PFSK-1 (cell line): ENCODE data around the gene NOXO1.

Experiments used
- FOXP2 ChIP-seq: optimal IDR thresholded peaks from 2 replicates; pipeline ENCODE3; 2011; ENCODE audit warnings: borderline replicate concordance, control low read depth, inconsistent platforms; ENCODE audit not compliant: insufficient read depth; ENCODE audit errors: extremely low read length, extremely low read depth
- POLR2AphosphoS5 ChIP-seq: IDR thresholded peaks from 2 replicates; pipeline ENCODE4 v1.6.1; 2012; ENCODE audit warnings: low read depth, mild to moderate bottlenecking, control low read depth, low read length, moderate library complexity
- SIN3A ChIP-seq: IDR thresholded peaks from 2 replicates; pipeline ENCODE4 v1.6.1; 2012; ENCODE audit warnings: mild to moderate bottlenecking, low read length, moderate library complexity, borderline replicate concordance; ENCODE audit not compliant: insufficient read depth
- TAF1 ChIP-seq: IDR thresholded peaks from 2 replicates; pipeline ENCODE4 v1.6.1; 2012; ENCODE audit warnings: low read length, control low read depth, borderline replicate concordance; ENCODE audit not compliant: insufficient read depth
- TF ChIP-seq, protein P1 (sequence below), 2 experiments: IDR thresholded peaks; 2 replicates each; pipeline versions ENCODE4 v1.6.1 to v1.8.0; 2011 to 2012; ENCODE audit warnings: low read depth in 2 of 2, low read length in 2 of 2, control low read depth in 1 of 2, inconsistent platforms in 1 of 2, mild to moderate bottlenecking in 1 of 2, moderate library complexity in 1 of 2; ENCODE audit not compliant: insufficient read depth in 1 of 2

The NOXO1 gene

DNA sequence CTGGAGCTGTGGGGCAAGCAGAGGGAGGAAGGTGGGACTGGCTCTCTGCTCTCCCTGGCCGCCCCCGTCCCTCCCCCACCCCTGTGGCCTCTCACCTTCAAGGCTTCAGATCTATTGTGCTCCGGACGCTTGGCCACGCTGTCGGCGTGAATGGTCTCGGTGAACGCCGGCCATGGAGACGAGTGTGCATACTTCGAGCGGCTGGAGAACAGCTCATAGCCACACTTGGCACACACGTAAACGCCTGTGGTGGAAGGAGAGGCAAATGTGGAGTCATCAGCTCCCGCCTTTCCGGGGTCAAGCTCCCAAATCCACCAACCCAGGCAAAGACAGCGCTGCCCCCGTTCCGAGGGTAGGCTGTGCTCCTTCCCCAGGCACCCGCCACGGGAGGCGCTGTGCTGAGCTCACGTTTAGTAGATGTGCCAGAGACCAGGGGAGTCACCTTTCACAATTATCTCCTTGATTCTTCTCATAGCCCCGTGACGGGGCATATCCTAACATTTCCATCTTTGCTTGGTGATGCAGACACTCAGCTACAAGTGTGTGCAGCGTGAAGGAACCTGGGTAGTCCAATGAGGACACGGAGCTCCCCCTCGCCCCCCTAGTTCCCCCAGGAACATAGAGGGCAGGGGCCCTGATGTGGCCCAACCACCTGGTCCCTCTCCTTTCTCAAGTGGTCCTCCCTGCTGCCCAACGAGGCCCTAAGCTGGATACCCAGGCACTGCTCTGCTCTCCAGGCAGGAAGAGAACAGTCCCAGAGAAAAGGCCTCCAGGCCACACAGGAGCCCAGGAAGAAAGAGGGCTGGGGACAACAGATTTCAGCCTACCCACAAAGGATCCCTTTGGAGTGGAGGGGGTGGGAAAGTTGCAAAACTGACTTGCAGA is 39.9 kb downstream of the NOXO1 start:
- no peak for TF ChIP-seq SIN3A
- TF ChIP-seq, protein P1, sequence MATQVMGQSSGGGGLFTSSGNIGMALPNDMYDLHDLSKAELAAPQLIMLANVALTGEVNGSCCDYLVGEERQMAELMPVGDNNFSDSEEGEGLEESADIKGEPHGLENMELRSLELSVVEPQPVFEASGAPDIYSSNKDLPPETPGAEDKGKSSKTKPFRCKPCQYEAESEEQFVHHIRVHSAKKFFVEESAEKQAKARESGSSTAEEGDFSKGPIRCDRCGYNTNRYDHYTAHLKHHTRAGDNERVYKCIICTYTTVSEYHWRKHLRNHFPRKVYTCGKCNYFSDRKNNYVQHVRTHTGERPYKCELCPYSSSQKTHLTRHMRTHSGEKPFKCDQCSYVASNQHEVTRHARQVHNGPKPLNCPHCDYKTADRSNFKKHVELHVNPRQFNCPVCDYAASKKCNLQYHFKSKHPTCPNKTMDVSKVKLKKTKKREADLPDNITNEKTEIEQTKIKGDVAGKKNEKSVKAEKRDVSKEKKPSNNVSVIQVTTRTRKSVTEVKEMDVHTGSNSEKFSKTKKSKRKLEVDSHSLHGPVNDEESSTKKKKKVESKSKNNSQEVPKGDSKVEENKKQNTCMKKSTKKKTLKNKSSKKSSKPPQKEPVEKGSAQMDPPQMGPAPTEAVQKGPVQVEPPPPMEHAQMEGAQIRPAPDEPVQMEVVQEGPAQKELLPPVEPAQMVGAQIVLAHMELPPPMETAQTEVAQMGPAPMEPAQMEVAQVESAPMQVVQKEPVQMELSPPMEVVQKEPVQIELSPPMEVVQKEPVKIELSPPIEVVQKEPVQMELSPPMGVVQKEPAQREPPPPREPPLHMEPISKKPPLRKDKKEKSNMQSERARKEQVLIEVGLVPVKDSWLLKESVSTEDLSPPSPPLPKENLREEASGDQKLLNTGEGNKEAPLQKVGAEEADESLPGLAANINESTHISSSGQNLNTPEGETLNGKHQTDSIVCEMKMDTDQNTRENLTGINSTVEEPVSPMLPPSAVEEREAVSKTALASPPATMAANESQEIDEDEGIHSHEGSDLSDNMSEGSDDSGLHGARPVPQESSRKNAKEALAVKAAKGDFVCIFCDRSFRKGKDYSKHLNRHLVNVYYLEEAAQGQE (IDR thresholded peaks at IDR 0.05; ENCODE audit: insufficient read depth in 1 of 2, low read depth in 2 of 2, low read length in 2 of 2): no peak
- TF ChIP-seq POLR2AphosphoS5: no peak
- TF ChIP-seq FOXP2: no peak
- TF ChIP-seq TAF1: no peak

DNA sequence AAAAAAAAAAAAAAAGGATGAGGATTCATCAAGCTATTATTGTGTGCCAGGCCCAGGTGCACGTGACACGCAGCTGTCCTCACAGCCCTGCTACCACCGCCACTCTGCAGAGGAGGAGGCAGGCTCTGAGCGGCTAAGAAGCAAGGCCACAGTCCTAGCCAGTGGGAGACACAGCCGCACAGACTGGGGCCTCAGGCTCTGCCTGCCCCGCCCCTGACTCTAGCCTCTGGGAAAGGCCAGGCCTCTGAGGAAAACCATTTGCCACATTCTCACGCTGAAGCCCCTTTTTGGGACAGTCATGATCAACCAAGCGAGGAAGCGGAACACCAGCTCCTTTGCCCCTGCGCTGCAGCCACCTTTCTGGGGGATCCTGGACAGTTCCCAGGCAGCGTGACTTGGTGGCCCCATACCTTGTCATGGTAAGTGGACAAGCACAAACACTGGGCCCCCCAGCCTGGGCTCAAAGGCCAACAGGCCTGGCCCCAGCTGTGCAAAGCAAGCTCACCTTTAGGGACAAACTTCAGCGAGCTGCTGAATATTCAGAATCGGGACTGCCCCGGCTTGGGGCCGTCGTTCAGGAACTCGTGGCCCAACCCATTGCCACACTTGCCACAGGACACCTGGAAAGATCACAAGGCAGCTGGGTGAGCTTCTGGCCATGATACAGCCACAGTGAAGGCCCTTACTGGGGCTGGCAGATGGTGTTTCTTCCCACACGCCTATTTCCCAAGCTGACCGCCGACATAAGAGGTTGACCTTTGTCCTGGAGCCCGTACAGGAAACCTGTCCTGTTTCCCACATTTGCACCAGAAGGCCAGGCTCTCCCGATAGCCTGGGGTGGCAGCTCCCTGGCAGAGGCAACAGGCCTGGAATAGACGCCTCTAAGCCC is 40.8 kb downstream of the NOXO1 start:
- TF ChIP-seq TAF1 (no peak), POLR2AphosphoS5 (no peak), SIN3A (no peak), FOXP2 (no peak)
- TF ChIP-seq, protein P1 (IDR thresholded peaks at IDR 0.05; ENCODE audit: insufficient read depth in 1 of 2, low read depth in 2 of 2, low read length in 2 of 2): no peak

DNA sequence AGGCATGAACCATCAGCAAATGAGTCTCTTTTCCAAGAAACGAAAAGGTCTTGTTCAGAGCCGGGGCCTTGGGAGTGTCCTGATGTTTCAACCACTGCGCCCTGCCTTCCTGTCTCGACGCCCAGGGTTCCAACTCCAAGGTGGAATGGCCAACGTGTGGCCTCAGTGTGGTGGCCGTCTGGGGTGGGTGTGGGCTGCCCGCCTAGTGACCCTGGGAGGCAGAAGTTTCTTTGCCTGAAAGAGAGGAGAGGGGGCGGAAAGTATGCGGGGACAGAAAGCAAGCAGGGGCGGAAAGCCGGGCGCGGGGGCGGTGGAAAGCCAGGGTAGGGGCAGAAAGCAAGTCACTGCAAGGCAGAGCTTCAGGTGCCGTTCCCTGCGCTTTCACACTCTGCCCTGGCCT is 42.4 kb downstream of the NOXO1 start:
- TF ChIP-seq, protein P1 (IDR thresholded peaks at IDR 0.05; ENCODE audit: insufficient read depth in 1 of 2, low read depth in 2 of 2, low read length in 2 of 2): no peak
- TF ChIP-seq TAF1 (no peak), SIN3A (no peak), FOXP2 (no peak)

DNA sequence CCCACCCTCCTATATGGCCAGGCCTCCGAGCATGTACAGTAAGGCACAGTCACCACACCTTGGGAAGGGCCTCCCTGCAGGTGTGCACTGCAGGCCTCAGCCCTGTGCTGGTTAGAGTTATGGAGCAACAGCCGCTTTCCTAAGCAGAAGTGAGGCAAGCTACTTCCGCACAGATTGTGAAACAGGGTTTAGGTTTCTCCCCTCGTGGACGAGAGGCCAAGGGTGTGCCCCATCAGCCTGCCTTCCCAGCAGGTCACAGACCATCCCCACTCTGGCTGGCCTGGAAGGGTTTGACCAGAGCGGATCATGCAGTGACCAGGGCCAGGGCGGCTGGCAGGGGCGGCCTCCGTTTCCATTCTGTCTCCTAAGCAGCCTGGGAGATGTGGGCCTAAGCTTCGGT is 43.0 kb downstream of the NOXO1 start:
- TF ChIP-seq FOXP2: no peak
- TF ChIP-seq TAF1: no peak
- no peak for TF ChIP-seq POLR2AphosphoS5

DNA sequence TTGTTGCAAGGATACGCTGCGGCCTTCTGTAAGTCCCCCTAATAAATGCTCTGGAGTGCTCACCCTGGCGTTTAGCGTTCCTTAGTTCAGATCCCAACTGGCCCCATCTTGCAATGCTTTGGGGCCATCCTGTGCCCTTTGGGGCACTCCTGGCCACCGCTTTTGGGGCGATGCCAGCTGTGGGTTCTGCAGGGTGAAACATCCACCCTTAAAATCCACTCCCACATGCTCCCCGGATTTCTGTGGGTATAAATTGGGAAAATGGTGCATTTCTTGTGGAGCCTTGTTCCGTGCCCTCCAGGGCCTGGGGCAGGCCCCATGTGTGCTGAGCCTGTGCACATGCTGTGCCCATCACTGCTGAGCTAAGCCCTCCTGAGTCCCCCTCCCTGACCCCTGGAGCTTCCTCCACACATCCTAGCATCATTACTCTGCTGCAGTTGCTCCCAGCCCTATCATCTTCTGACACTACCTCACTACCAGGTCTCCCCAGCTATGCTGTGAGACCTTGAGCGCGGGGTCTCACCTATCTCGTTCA is 44.3 kb downstream of the NOXO1 start:
- TF ChIP-seq, protein P1 (IDR thresholded peaks at IDR 0.05; ENCODE audit: insufficient read depth in 1 of 2, low read depth in 2 of 2, low read length in 2 of 2): no peak
- TF ChIP-seq SIN3A: no peak
- no peak for TF ChIP-seq POLR2AphosphoS5
- no peak for TF ChIP-seq TAF1
- no peak for TF ChIP-seq FOXP2
